T-helper 1 cell (primary cell): ENCODE measurements around the gene DENND1A.

Experiments used
- DNase-seq, 5 donors: peaks; one replicate each; pipeline ENCODE4 v3.0.0-alpha.2; 2012 to 2020

Gene DENND1A

DNA sequence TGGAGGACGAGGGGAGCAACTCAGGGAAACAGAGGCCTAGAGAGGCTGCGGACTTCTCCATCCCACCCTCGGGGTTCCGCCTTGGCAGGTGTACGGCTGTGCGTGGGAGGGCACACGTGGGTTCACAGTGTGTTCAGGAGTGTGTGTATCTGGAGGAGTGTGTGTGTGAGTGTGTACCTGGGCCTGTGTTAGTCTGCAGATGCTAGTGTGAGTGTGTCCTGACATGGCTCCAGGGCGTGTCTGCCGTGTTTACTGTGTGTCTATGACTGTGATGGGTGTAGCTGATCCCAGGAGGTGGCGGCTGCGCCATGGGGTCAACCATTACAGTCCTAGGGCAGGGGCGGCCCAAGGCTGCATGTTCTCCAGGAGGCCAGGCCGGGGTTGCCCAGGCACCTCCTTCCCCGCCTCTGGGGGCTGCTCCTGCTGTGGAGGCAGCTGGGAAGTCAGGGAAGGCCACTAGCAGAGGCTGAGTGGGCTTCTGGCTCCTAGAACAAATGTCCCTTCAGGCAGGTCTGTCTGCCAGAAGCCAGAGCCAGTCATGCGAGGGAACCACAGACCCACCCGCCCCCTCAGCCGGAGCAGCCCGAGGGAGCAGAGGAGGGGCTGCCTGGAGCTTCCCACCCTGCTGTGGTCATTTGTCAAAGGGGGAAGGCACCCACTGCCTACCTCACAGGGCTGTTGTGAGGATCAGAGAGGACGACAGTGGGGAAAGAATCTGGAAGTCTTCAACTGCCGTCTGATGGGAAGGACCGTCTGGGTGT, 552.5 kb downstream of the DENND1A start:
- DNase-seq = no peak

- no peak for DNase-seq
Measured at GRCh38 chr9:123376218-123377071, 553.5 kb downstream of the DENND1A start.

DNA sequence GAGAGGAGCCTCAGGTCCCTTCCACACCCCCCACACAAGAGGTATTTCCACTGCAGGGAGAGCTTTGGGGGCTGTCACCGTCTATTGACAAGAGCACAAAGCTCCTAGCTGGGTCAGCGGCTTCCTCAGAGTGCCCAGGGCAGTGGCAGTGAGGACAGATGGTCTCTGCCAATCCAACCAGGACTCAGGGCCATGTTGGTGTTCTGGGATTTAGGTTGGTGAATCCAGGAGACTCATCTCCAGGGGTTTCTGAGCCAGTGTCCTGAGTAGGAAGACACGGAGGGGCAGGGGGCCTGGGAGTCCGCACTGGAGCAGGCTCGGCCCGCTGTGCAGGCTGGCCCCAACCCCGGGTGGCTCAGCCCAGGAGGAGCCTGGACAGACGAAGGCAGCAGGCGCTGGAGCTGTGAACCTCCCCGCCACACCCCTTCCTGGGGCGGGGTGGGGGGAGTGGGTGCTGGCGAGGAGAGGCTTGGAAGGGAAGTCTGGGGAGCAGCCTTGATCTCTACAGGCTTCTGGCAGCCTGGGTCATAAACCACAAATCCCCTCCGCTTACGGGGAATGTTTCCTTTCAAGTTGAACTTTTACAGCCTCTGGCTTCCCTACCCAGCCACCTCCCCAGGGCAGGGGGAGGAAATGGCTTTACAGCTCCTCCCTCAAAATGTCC, 554.3 kb downstream of the DENND1A start:
- DNase-seq = no peak

- no peak for DNase-seq
Measured at GRCh38 chr9:123373946-123374345, 556.0 kb downstream of the DENND1A start.

DNA sequence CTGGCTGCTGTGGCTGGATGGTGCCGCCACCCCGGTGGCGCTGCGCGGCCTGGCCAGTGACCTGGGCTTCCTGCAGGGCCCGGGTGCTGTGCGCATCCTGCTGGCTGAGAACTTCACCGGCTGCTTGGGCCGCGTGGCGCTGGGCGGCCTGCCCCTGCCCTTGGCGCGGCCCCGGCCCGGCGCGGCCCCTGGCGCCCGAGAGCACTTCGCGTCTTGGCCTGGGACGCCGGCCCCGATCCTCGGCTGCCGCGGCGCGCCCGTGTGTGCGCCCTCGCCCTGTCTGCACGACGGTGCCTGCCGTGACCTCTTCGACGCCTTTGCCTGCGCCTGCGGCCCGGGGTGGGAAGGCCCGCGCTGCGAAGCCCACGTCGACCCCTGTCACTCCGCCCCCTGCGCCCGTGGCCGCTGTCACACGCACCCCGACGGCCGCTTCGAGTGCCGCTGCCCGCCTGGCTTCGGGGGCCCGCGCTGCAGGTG, 556.4 kb downstream of the DENND1A start:
- no peak for DNase-seq

- no peak for DNase-seq
Measured at GRCh38 chr9:123372766-123373446, 557.0 kb downstream of the DENND1A start.

DNA sequence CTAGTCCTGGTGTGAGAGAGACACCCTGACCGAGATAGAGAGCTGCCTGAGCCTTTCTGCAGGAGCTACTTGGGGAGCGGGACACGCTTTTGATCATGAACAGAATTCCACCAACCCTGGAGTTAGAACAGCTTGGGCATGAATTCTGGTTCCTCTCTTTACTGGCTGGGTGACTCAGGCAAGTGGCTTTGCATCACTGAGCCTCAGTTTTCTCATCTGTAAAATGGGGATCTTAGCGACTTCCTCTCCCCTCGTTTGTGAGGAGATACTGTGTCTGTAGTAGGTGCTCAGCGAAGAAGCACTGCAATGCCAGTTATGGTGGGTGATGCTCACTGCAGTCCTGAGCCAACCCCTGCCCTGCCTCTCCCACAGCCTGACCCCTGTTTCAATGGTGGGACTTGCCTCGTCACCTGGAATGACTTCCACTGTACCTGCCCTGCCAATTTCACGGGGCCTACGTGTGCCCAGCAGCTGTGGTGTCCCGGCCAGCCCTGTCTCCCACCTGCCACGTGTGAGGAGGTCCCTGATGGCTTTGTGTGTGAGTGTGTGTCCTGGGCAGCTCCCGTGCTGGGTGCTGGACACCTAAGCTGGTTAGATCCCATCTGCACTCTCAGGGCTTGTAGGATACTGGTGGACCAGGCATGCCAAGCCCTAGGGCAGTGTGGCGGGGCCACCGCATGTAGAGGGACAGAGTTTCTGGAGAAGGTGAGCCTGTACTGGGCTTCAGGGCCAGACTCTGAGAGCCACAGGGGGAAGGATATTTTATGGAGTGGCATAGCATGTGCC, 557.9 kb downstream of the DENND1A start:
- DNase-seq = no peak

DNA sequence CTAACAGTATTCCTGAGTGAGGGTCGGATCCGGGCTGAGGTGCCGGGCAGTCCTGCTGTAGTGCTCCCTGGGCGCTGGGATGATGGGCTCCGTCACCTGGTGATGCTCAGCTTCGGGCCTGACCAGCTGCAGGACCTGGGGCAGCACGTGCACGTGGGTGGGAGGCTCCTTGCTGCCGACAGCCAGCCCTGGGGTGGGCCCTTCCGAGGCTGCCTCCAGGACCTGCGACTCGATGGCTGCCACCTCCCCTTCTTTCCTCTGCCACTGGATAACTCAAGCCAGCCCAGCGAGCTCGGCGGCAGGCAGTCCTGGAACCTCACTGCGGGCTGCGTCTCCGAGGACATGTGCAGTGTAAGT, 558.7 kb downstream of the DENND1A start:
- no peak for DNase-seq

- no peak for DNase-seq
Measured at GRCh38 chr9:123370526-123371227, 559.2 kb downstream of the DENND1A start.

DNA sequence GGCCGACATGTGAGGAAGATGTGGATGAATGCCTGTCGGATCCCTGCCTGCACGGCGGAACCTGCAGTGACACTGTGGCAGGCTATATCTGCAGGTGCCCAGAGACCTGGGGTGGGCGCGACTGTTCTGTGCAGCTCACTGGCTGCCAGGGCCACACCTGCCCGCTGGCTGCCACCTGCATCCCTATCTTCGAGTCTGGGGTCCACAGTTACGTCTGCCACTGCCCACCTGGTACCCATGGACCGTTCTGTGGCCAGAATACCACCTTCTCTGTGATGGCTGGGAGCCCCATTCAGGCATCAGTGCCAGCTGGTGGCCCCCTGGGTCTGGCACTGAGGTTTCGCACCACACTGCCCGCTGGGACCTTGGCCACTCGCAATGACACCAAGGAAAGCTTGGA, 559.8 kb downstream of the DENND1A start:
- DNase-seq = no peak

DNA sequence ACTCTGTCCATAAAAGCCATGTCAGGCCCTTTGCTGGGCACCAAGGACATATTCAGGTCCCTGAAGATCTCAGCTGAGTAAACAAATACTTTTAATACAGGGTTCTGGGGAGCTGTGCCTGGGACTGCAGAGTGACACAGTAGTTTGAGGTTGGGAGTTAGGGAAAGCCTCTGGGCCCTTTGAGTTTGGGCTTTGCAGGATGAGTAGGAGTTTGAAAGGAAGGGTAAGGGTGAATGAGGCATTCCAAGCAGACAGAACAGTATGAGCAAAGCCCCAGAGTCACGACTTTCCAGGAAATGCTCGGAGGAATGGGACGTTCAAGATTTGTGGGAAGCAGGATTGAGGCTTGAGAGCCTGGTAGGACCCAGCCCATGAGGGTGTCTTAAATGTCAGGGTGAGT, 560.6 kb downstream of the DENND1A start:
- DNase-seq = no peak

DNA sequence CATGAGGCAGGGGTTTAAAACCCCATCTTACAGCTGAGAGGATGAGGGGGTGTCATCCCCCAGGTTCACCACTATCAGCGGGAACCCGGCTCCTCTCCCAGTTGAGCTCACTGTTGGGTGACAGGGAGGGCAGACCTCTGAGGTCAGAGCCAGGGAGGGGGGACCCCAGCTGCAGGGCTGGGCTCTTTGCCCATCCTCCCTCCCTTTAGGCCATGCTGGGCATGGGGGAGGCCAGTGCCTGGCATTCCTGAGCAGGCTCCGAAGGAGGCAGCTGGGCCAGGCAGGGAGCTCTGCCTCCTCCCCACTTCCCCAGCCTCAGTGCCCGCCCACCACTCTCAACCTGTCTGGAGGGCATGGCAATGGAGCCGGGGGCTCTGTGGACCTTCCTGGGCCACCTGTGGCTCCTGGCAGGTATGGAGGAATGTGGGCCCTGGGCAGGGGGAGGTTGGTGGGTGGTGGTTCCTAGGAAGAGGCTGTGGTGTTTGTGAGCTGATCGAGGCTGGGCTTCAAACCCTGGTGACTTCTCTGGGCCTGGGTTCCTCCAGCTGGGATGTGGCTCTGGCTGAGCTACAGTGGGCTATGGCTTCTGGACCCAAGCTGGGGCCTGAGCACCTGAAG, 561.3 kb downstream of the DENND1A start:
- DNase-seq = no peak

DNA sequence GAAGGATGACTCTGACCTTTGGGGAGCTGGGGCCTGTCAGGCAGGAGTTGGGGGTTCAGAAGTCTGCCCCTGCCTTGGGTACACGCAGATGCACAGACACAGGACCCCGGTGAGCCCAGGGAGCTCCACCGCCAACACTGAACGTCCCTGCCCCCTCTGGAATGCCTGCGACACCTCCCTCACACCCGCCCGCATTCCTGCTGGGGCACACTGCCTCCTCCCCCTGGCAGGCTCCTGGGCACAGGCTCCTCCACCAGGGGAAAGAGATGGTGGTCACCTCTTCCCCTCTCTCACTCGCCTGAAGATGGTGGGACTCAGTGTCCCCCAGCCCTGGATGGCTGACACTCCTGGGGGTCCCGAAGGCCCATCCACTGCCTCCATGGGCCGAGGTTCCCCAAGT, 561.9 kb downstream of the DENND1A start:
- DNase-seq = no peak

- DNase-seq = no peak
Measured at GRCh38 chr9:123365881-123366528, 563.9 kb downstream of the DENND1A start.

- no peak for DNase-seq
Measured at GRCh38 chr9:123365287-123365880, 564.5 kb downstream of the DENND1A start.

- no peak for DNase-seq
Measured at GRCh38 chr9:123364241-123364824, 565.6 kb downstream of the DENND1A start.

DNA sequence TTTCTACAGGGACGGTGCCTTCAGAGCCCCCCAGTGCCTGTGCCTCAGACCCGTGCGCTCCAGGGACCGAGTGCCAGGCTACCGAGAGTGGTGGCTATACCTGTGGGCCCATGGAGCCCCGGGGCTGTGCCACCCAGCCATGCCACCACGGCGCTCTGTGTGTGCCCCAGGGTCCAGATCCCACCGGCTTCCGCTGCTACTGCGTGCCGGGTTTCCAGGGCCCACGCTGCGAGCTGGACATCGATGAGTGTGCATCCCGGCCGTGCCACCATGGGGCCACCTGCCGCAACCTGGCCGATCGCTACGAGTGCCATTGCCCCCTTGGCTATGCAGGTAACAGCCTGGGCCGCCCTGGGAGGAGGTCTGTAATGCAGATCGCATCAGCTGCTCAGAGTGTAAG, 567.1 kb downstream of the DENND1A start:
- DNase-seq = no peak

DNA sequence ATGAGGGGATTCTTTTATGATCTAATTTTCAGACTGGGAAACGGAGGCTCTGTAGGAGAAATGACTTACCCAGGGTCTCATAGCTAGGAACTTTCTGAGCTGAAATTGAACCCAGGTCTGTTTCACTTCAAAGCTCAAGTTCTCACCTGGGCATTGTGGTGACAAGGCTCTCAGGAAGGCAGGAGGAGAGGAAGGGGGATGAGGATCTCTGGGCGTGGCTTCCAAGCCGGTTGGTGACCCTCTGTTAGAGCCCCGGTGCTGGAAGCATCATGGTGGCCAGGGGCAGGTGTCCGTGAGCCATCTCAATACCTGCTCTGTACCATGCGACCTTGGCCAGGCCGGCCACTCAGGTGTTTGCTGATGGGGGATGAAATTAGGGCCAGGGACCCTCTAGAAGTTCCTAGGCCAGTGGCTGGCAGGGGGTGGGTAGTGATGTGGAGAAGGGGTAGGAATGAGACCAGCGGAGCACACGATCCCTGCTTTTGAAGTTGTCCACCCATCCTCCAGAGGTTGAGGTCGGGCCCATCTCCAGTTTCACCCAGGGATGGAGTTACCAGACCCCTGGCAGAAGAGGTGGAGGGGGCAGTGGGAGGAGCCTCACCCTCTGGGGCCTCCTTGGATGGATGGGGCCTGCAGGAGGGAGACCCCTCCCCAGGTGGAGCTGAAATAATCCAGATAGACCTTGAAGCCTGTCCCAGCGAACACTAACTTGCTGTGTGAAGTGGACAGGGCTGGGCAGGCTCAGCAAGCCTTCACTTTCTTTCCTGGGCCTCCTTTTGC, 568.0 kb downstream of the DENND1A start:
- no peak for DNase-seq
